GM12872 (cell line): ENCODE data around the gene TAF4B.

ENCODE experiments used
- CTCF ChIP-seq: IDR thresholded peaks from 3 replicates; pipeline ENCODE4 v1.5.1; 2011; ENCODE audit warnings: low read depth, mild to moderate bottlenecking, low read length, moderate library complexity; ENCODE audit not compliant: insufficient read depth

Gene TAF4B

GRCh38 chr18:26425148-26425531 is 198.9 kb downstream of the TAF4B start:
- no peak for TF ChIP-seq CTCF

- no peak for TF ChIP-seq CTCF
These were observed 203.4 kb downstream of the TAF4B start for GRCh38 chr18:26429535-26430226.

- no peak for TF ChIP-seq CTCF
These were observed 206.6 kb downstream of the TAF4B start for GRCh38 chr18:26432651-26433424.

- no peak for TF ChIP-seq CTCF
These were observed 208.6 kb downstream of the TAF4B start for GRCh38 chr18:26434887-26435286.

GRCh38 chr18:26435415-26436095 is 209.3 kb downstream of the TAF4B start:
- TF ChIP-seq CTCF: no peak

GRCh38 chr18:26436176-26437051 is 210.2 kb downstream of the TAF4B start:
- TF ChIP-seq CTCF: no peak
